IPS-15b (cell line): ENCODE results near the gene RAPGEF4.

Experiments used
- H3K27me3 ChIP-seq: one replicate; pipeline ENCODE4 v1.6.1; 2013; ENCODE audit warnings: low read length; ENCODE audit not compliant: control insufficient read depth, insufficient read depth
- H3K36me3 ChIP-seq: one replicate; pipeline ENCODE4 v1.6.1; 2013; ENCODE audit warnings: low read length; ENCODE audit not compliant: control insufficient read depth, insufficient read depth
- H3K4me1 ChIP-seq: one replicate; pipeline ENCODE4 v1.6.1; 2013; ENCODE audit warnings: mild to moderate bottlenecking, low read length; ENCODE audit not compliant: control insufficient read depth, insufficient read depth
- H3K4me3 ChIP-seq: one replicate; pipeline ENCODE4 v1.5.1; 2013; ENCODE audit warnings: low read depth, low read length
- H3K9ac ChIP-seq: one replicate; pipeline ENCODE4 v1.6.1; 2013; ENCODE audit warnings: low read depth, mild to moderate bottlenecking, low read length
- H3K9me3 ChIP-seq: one replicate; pipeline ENCODE4 v1.6.1; 2013; ENCODE audit warnings: mild to moderate bottlenecking, low read length; ENCODE audit not compliant: control insufficient read depth, insufficient read depth

The RAPGEF4 gene

GRCh38 chr2:172849519-172850217 is 114.0 kb downstream of the RAPGEF4 start:
- Histone ChIP-seq H3K36me3 (no peaks in the 10 kb centered on the region), H3K4me3 (no peak overlapping the region), H3K4me1 (no peaks in the 10 kb centered on the region), H3K9me3 (no peaks in the 10 kb centered on the region), H3K9ac (no peak overlapping the region), H3K27me3 (no peaks in the 10 kb centered on the region)

- Histone ChIP-seq H3K9ac (no peak overlapping the region), H3K4me1 (no peaks in the 10 kb centered on the region), H3K9me3 (no peaks in the 10 kb centered on the region), H3K4me3 (no peak overlapping the region), H3K27me3 (no peaks in the 10 kb centered on the region), H3K36me3 (no peaks in the 10 kb centered on the region)
These were observed 119.9 kb downstream of the RAPGEF4 start for GRCh38 chr2:172855588-172855987.

GRCh38 chr2:172856606-172857005 is 121.0 kb downstream of the RAPGEF4 start:
- no peaks in the 10 kb centered on the region for H3K36me3 ChIP-seq
- no peaks in the 10 kb centered on the region for H3K4me1 ChIP-seq
- no peaks in the 10 kb centered on the region for H3K27me3 ChIP-seq
- H3K9me3 ChIP-seq: no peaks in the 10 kb centered on the region
- no peak overlapping the region for H3K9ac ChIP-seq
- H3K4me3 ChIP-seq: no peak overlapping the region

- Histone ChIP-seq H3K9me3 (no peaks in the 10 kb centered on the region), H3K4me3 (no peak overlapping the region), H3K36me3 (no peaks in the 10 kb centered on the region), H3K4me1 (no peaks in the 10 kb centered on the region), H3K27me3 (no peaks in the 10 kb centered on the region), H3K9ac (no peak overlapping the region)
These were observed 122.8 kb downstream of the RAPGEF4 start for GRCh38 chr2:172858473-172858745.

GRCh38 chr2:172859581-172860335 is 124.1 kb downstream of the RAPGEF4 start:
- Histone ChIP-seq H3K9me3 (no peaks in the 10 kb centered on the region), H3K9ac (no peak overlapping the region), H3K4me3 (no peak overlapping the region), H3K27me3 (no peaks in the 10 kb centered on the region), H3K36me3 (no peaks in the 10 kb centered on the region), H3K4me1 (no peaks in the 10 kb centered on the region)

- no peaks in the 10 kb centered on the region for H3K36me3 ChIP-seq
- H3K9ac ChIP-seq: no peak overlapping the region
- H3K27me3 ChIP-seq: no peaks in the 10 kb centered on the region
- no peaks in the 10 kb centered on the region for H3K4me1 ChIP-seq
- H3K9me3 ChIP-seq: no peaks in the 10 kb centered on the region
- H3K4me3 ChIP-seq: no peak overlapping the region
These were observed 124.7 kb downstream of the RAPGEF4 start for GRCh38 chr2:172860336-172860707.

- Histone ChIP-seq H3K4me1 (no peaks in the 10 kb centered on the region), H3K4me3 (no peak overlapping the region), H3K9ac (no peak overlapping the region), H3K9me3 (no peaks in the 10 kb centered on the region), H3K36me3 (no peaks in the 10 kb centered on the region), H3K27me3 (no peaks in the 10 kb centered on the region)
These were observed 125.5 kb downstream of the RAPGEF4 start for GRCh38 chr2:172861098-172861497.

GRCh38 chr2:172861656-172862476 is 126.2 kb downstream of the RAPGEF4 start:
- Histone ChIP-seq H3K27me3 (no peaks in the 10 kb centered on the region), H3K9ac (no peak overlapping the region), H3K4me1 (no peaks in the 10 kb centered on the region), H3K9me3 (no peaks in the 10 kb centered on the region), H3K36me3 (no peaks in the 10 kb centered on the region), H3K4me3 (no peak overlapping the region)

GRCh38 chr2:172863341-172863740 is 127.7 kb downstream of the RAPGEF4 start:
- Histone ChIP-seq H3K36me3 (no peaks in the 10 kb centered on the region), H3K9me3 (no peaks in the 10 kb centered on the region), H3K4me1 (no peaks in the 10 kb centered on the region), H3K9ac (no peak overlapping the region), H3K4me3 (no peak overlapping the region), H3K27me3 (no peaks in the 10 kb centered on the region)

- H3K27me3 ChIP-seq: no peaks in the 10 kb centered on the region
- no peak overlapping the region for H3K4me3 ChIP-seq
- H3K9me3 ChIP-seq: no peaks in the 10 kb centered on the region
- no peaks in the 10 kb centered on the region for H3K4me1 ChIP-seq
- H3K9ac ChIP-seq: no peak overlapping the region
- H3K36me3 ChIP-seq: no peaks in the 10 kb centered on the region
These were observed 128.5 kb downstream of the RAPGEF4 start for GRCh38 chr2:172864182-172864581.

- Histone ChIP-seq H3K9me3 (no peaks in the 10 kb centered on the region), H3K9ac (no peak overlapping the region), H3K4me3 (no peak overlapping the region)
These were observed 129.8 kb downstream of the RAPGEF4 start for GRCh38 chr2:172865422-172865821.

GRCh38 chr2:172869861-172870260 is 134.2 kb downstream of the RAPGEF4 start:
- Histone ChIP-seq H3K36me3 (no peaks in the 10 kb centered on the region), H3K9ac (no peak overlapping the region), H3K4me1 (no peaks in the 10 kb centered on the region), H3K4me3 (no peak overlapping the region), H3K9me3 (no peaks in the 10 kb centered on the region), H3K27me3 (no peaks in the 10 kb centered on the region)

More at GRCh38 chr2:172865422-172865821, 129.8 kb downstream of the RAPGEF4 start:
- H3K36me3 ChIP-seq: no peaks in the 10 kb centered on the region
- H3K4me1 ChIP-seq: no peaks in the 10 kb centered on the region
- no peaks in the 10 kb centered on the region for H3K27me3 ChIP-seq
